GM21447 (cell line): Measurements from ENCODE around the gene TMC3.
"Not testable (repeated sequence)": the region's sequence is repeated elsewhere in the genome, so short reads cannot be mapped to it uniquely, and the experiment has no call there.

ENCODE experiments used
- ATAC-seq: cut with Tn5 transposase; IDR thresholded peaks from one replicate; pipeline ENCODE4 v1.9.1; 2021; ENCODE audit not compliant: unreplicated experiment

Gene TMC3

GRCh38 chr15:81373775-81374395 is at the start of gene TMC3:
Gene TMC3 (minus strand): TSS chr15:81374213. CDS start chr15:81374077, 136 bp downstream.
- ATAC-seq, result no peak

DNA sequence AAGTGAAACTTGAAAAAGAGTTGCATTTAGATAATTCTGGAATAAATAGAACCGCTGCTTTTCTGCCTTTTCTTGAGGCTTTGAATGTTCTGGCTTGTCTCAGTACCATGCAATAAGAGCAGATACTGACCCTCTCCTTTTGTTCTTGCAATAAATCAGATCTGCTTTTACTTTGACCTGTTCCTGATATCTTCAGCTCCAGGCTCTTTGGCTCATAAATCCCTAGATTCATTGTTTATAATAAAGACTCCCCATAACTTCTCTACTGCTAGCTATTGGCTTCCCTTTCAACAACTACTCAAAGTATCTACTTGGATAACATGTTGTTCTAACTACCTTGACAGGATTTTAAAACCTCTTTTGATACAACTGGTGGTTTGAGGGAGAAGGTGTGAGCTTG is 47.4 kb upstream of the TMC3 start:
- ATAC-seq, result no peak

DNA sequence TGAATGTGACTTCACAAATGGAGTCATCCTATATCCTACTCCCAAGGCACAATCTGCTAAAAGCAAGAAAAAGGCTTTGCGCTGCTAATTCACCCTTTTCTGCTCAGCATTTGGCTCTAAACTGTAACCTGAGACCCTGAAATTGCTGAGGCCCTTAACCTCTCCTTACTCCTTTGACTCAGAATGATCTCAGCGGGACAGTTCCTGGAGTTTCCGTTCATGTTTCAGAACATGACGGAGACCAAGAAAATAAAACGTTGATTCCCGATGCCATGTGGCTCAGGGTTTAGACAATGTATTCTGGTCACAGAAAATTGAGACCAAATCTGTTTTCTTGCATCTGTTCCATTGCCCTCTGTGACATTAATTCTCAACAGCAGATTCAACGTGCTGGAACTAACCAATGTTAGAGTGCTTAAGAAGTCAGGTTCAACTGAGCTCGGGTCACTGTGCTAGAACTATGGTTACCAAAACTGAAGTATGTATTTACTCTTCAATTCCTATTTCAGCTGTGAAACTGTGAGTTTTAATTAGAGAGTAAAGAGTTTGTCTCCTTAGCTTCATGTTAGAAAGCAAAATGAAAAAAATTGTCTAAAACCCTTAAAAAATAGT is 45.4 kb upstream of the TMC3 start:
- no peak for ATAC-seq

- no peak for ATAC-seq
These were observed 44.9 kb upstream of the TMC3 start for GRCh38 chr15:81418891-81419290.

DNA sequence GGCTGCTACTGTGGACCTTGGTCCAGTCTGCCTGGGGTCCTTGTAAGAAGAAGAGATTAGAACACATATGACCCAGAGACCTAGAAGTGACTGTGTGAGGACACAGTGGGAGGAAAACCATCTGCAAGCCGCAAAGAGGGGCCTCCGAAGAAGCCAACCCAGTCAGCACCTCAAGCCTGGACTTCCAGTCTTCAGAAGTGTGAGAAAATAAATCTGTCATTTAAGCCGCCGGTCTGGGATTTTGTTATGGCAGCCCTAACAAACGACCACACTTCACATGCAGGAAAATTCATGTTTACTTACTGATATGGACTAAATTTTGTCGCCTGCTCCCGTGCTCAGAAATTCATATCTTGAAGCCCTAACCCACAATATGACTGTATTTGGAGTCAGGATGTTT is 44.4 kb upstream of the TMC3 start:
- ATAC-seq, result no peak

DNA sequence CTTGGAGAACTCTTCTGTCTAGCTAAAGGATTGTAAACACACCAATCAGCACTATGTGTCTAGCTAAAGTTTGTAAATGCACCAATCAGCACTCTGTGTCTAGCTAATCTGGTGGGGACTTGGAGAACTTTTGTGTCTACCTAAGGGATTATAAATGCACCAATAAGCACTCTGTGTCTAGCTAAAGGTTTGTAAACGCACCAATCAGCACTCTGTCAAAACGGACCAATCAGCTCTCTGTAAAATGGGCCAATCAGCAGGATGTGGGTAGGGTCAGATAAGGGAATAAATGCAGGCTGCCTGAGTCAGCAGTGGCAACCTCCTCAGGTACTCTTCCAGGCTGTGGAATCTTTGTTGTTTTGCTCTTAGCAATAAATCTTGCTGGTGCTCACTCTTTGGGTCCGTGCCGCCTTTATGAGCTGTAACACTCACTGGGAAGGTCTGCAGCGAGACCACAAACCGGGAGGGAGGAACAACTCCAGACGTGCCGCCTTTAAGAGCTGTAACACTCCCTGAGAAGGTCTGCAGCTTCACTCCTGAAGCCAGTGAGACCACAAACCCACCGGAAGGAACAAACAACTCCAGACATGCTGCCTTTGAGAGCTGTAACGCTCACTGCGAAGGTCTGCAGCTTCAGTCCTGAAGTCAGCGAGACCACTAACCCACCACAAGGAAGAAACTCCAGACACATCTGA is 40.4 kb upstream of the TMC3 start:
- ATAC-seq, result not testable (repeated sequence)

DNA sequence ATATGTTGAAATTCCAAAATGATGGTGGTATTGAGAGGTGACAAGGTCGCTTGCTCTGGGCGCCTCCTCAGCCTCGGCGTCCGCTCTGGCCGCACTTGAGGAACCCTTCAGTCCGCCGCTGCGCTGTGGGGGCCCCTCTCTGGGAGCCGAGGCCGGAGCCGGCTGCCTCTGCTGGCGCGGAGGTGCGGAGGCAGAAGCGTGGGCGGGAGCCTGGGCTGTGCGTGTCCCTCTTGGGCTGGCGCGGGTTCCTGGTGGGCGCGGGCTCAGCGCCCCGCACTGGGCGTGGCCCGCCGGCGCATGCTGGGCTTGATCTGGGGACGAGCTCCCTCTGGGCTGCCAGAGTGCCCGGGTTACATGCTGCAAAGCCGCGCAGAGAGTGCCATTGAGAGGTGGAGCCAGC is 39.8 kb upstream of the TMC3 start:
- no peak for ATAC-seq

- no peak for ATAC-seq
These were observed 38.1 kb upstream of the TMC3 start for GRCh38 chr15:81411969-81412633.

DNA sequence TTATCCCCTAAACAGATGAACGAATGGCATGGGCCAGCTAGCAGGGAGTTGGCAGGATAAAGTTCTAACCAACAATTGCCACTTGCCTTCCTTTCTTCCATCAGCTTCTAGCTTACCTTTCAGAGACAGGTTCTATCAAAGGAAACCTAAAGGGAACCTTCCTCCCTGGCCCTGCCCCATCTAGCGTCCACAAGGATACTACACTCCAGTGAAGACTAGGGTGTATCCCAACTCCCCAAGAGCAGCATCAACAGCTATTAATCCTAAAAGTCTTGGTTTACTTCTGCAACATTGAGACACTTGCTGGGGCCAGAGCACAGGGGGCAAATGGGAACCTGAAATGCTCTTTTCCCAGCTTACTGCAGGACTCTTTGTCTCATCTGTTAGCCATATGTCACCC is 37.0 kb upstream of the TMC3 start:
- ATAC-seq, result no peak

DNA sequence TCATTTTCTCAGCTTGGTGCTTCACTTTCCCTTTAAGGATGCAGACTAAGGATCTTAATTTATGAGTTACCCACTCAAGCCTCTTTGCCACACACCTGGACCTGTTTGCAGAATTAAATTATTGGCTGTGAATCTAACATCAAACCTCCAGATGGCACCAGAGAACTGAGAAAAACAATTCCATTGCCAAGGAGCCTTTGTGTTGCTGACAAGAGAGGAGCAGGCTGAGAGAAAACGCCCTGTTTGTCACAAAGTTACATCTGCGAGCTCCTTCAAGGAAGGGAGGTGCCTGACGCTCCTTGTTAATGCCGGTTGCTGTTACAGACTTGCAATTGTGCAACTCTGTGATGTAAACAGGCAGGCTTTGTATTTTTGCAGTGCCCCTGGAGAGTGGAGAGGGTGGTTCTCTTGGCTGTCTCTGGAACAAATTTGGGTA is 36.3 kb upstream of the TMC3 start:
- ATAC-seq, result no peak

- no peak for ATAC-seq
These were observed 33.7 kb upstream of the TMC3 start for GRCh38 chr15:81407718-81408117.

GRCh38 chr15:81407176-81407575 is 33.2 kb upstream of the TMC3 start:
- no peak for ATAC-seq

- no peak for ATAC-seq
These were observed 26.7 kb upstream of the TMC3 start for GRCh38 chr15:81400640-81401236.

- no peak for ATAC-seq
These were observed 25.0 kb upstream of the TMC3 start for GRCh38 chr15:81398910-81399551.

DNA sequence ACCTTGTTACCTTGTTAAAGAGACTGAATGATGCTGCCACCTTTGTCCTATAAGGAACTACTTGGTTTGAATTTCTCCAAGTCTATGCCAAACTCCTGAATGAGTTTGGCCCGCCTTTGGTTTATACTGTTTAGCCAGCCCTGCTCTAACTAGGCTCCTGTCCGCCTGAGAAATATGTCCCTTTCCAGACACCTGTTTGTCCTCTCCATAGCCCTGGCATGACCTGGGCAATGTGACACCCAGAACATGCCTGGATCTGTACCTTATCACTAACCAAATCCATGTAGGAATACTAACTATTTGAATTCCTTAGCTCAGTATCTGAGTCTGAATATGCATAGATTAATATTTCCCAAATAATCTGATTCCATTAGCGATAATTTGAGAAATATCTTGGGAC is 24.4 kb upstream of the TMC3 start:
- ATAC-seq, result no peak

DNA sequence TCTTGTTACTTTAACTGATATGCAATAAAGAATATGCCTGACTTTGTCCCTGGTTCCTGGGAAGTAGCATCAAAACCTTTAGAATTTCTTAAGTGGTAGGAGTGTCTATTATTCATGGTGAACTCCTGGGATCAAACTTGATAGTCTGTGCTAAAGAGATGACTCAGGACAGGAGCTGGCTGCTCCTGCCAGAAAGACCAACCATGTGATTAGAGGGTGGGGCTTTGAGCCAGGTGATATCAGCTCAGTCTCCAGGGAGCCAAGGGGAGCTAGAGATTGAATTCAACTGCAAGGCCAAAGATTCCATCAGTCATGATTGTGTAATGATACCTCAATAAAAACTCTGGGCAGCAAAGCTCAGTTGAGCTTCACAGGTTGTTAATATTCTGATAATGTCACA is 20.6 kb upstream of the TMC3 start:
- ATAC-seq, result no peak

DNA sequence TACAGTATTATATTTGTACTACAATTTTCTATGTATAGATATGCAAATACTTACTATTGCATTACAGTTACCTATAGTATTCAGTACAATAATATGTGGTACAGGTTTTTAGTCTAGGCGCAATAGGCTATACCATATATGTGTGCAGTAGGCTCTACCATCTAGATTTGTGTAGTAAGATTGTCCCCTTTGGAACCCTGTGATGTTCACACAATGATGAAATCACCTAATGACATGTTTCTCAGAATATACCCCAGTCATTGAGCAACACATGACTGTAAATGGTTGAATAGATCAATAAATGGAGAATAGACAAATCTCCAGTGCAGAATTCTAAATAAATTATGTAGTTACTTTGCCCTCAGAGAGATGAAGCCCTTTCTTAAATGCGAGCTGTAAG is 17.6 kb upstream of the TMC3 start:
- ATAC-seq, result no peak

DNA sequence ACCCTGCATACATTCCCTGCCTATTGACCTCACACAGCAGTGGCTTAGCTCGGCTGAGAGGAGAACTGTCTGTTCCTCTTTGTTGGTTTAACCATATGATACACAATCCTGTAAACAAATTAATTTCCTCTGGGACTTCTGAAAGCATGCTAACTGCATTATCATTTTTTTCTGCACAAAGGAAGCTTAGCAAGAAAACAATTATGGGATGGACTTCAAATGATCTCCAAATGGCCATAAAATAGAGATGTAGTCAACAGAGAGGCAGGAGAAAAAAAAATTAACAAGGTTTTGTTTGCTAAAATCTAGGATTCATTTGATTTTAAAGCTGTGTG is 14.4 kb upstream of the TMC3 start:
- ATAC-seq, result no peak

GRCh38 chr15:81387621-81388435 is 13.8 kb upstream of the TMC3 start:
- ATAC-seq, result no peak

- no peak for ATAC-seq
These were observed 12.9 kb upstream of the TMC3 start for GRCh38 chr15:81386947-81387346.
